ENCODE data around the gene PDLIM1.

DNA sequence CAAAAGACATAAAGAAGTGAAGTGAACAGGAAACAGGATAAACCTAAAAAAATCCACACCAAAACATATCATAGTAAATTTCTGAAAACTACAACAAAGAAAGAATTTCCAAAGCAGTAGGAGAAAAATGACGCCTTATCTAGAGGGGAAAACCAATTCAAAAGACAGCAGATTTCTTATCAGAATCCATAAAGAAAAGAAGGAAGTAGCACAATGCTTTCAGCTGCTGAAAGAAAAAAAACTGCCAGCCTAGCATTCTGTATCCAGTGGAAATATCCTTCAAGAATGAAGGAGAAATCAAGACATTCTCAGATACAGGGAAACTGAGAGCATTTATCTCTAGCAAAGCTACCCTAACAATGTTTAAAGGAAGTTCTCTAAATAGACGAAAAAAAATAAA is 37.8 kb downstream of the PDLIM1 start:
- TF ChIP-seq, protein P1, sequence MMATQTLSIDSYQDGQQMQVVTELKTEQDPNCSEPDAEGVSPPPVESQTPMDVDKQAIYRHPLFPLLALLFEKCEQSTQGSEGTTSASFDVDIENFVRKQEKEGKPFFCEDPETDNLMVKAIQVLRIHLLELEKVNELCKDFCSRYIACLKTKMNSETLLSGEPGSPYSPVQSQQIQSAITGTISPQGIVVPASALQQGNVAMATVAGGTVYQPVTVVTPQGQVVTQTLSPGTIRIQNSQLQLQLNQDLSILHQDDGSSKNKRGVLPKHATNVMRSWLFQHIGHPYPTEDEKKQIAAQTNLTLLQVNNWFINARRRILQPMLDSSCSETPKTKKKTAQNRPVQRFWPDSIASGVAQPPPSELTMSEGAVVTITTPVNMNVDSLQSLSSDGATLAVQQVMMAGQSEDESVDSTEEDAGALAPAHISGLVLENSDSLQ (IDR thresholded peaks at IDR 0.05) = no peak
- TF ChIP-seq TFAM (CRISPR knock-in tag; conservative IDR thresholded peaks at IDR 0.05) (no peak), BDP1 (IDR thresholded peaks at IDR 0.05; ENCODE audit: insufficient read depth, insufficient read length) (no peak), NR2C2 (CRISPR knock-in tag; IDR thresholded peaks at IDR 0.05) (no peak), NR2C2 (tag; IDR thresholded peaks at IDR 0.05) (no peak), IRF2 (CRISPR knock-in tag; IDR thresholded peaks at IDR 0.05) (no peak), POLR2A (conservative IDR thresholded peaks at IDR 0.05) (no peak)
- TF ChIP-seq, protein P2, sequence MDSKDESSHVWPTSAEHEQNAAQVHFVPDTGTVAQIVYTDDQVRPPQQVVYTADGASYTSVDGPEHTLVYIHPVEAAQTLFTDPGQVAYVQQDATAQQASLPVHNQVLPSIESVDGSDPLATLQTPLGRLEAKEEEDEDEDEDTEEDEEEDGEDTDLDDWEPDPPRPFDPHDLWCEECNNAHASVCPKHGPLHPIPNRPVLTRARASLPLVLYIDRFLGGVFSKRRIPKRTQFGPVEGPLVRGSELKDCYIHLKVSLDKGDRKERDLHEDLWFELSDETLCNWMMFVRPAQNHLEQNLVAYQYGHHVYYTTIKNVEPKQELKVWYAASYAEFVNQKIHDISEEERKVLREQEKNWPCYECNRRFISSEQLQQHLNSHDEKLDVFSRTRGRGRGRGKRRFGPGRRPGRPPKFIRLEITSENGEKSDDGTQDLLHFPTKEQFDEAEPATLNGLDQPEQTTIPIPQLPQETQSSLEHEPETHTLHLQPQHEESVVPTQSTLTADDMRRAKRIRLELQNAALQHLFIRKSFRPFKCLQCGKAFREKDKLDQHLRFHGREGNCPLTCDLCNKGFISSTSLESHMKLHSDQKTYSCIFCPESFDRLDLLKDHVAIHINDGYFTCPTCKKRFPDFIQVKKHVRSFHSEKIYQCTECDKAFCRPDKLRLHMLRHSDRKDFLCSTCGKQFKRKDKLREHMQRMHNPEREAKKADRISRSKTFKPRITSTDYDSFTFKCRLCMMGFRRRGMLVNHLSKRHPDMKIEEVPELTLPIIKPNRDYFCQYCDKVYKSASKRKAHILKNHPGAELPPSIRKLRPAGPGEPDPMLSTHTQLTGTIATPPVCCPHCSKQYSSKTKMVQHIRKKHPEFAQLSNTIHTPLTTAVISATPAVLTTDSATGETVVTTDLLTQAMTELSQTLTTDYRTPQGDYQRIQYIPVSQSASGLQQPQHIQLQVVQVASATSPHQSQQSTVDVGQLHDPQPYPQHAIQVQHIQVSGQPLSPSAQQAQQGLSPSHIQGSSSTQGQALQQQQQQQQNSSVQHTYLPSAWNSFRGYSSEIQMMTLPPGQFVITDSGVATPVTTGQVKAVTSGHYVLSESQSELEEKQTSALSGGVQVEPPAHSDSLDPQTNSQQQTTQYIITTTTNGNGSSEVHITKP (IDR thresholded peaks at IDR 0.05; ENCODE audit: partially characterized antibody) = no peak
- TF ChIP-seq, protein P3, sequence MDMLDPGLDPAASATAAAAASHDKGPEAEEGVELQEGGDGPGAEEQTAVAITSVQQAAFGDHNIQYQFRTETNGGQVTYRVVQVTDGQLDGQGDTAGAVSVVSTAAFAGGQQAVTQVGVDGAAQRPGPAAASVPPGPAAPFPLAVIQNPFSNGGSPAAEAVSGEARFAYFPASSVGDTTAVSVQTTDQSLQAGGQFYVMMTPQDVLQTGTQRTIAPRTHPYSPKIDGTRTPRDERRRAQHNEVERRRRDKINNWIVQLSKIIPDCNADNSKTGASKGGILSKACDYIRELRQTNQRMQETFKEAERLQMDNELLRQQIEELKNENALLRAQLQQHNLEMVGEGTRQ (CRISPR knock-in tag; IDR thresholded peaks at IDR 0.05) = no peak
- TF ChIP-seq, protein P4, sequence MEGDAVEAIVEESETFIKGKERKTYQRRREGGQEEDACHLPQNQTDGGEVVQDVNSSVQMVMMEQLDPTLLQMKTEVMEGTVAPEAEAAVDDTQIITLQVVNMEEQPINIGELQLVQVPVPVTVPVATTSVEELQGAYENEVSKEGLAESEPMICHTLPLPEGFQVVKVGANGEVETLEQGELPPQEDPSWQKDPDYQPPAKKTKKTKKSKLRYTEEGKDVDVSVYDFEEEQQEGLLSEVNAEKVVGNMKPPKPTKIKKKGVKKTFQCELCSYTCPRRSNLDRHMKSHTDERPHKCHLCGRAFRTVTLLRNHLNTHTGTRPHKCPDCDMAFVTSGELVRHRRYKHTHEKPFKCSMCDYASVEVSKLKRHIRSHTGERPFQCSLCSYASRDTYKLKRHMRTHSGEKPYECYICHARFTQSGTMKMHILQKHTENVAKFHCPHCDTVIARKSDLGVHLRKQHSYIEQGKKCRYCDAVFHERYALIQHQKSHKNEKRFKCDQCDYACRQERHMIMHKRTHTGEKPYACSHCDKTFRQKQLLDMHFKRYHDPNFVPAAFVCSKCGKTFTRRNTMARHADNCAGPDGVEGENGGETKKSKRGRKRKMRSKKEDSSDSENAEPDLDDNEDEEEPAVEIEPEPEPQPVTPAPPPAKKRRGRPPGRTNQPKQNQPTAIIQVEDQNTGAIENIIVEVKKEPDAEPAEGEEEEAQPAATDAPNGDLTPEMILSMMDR (IDR thresholded peaks at IDR 0.05 in 2 of 3, conservative IDR thresholded peaks at IDR 0.05 in 1 of 3; ENCODE audit: insufficient read depth in 2 of 3, low read depth in 1 of 3, low read length in 3 of 3) = no peak

Data from K562 (cell line).